NCI-H345 treated with DMSO at 0.1 percent for 48 hours (cell line): ENCODE measurements around the gene KIF16B.
"Not testable (repeated sequence)": the region's sequence is repeated elsewhere in the genome, so short reads cannot be mapped to it uniquely, and the experiment has no call there.

Experiments used
- DNase-seq: peaks from one replicate; lab custom pipeline; 2025; ENCODE audit not compliant: unreplicated experiment; lab: John Stamatoyannopoulos, UW

Gene KIF16B

DNA sequence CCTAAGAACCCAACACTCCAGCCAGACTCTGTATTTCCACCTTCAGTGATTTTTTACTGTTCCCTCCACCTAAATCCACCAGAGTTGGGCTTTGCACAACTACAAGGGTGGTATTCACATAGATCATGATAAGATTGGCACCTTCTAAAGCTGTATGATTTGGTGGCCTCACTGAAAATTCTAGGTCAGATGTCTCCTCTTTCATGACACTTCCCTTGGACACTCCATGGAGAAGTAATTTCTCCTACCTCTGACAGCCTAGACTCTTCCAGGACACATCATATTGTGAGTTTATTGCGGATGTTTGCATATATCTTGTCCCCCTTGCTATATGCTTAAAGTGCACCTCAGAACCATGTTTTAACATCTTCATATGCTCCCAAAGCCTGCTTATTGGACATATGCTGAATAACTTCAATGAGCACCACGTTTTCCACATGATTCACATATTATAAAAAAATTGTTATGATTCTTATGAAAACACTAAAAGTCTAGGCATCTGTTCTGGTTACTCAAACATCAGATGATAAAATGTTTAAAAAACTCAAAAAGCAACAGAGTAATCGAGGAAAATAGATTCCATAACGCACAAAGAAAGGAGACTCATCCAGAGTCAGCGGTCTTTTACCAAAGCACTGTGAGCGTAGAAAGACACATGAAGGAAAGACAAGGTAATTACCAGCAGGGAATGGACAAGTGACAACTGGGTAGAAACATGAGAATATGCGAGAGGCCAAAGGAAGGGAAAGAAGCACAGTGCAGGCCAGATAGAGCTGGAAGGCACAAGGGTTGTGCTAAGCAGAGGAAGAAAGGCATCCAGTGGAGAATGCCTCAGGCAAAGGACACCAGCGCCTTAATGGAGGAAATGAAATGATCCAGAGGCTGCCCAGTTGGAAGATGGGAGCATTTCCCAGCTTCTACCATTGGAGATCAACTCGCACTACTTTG lies 46.5 kb downstream of the KIF16B start:
- DNase-seq = no peak

GRCh38 chr20:16522651-16523050 lies 50.6 kb downstream of the KIF16B start:
- DNase-seq = not testable (repeated sequence)

GRCh38 chr20:16520154-16520553 lies 53.1 kb downstream of the KIF16B start:
- DNase-seq = no peak

GRCh38 chr20:16519673-16520072 lies 53.6 kb downstream of the KIF16B start:
- not testable (repeated sequence) for DNase-seq

DNA sequence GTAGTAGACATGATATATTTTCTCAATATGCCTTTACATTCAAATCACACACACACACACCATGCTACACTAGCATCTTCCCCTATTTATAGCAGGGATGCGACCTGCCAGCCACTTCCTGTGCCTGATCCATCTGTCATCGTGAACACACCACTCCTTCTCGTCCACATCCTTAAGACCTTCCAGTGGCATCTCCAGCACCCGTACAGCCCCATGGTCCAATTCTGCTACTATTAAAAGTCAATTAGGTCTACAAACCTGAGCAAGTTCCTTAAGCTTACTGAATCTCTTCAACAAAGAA lies 54.5 kb downstream of the KIF16B start:
- DNase-seq = no peak

- DNase-seq = peak; percentile 26
Measured at GRCh38 chr20:16517946-16518783, 55.1 kb downstream of the KIF16B start.

GRCh38 chr20:16516794-16517193 lies 56.5 kb downstream of the KIF16B start:
- DNase-seq = no peak

- DNase-seq = no peak
Measured at GRCh38 chr20:16515046-16515445, 58.2 kb downstream of the KIF16B start.

DNA sequence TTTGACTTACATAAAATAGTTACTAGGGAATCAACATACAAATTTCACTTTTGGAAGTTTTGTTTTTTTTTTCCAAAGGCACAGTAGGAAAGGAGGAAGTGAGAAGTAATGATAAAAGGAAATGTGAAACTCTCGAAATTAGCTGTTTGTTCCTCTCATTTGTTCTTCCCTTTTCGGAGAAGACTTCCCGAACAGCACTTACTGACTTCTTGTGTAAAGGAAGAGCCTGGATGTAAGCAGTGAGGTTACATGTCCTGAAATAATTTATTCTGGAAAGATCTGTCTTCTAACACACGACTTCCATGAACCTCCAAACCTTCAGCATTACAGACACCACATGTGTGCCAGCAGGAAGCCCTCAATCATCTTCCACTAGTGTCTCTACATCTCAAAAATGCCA lies 59.1 kb downstream of the KIF16B start:
- no peak for DNase-seq

DNA sequence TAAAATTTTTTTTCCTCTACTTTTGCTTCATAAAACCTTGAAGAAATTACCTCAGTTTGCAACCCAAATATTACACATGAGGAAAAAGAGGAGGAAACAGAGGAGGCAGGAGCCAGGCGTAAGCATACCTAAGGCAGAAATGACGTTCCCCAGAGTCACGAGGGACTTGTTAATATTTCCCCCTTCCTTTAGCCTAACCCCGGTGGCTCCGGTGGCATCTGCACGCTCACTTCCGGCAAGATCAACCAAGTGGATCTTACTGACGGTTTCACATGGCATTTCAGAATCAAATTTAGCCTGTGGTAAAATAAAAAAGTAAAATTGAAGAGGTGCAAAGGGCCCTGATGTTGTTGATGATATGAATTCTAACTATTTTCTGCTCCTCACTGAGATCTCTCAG lies 67.4 kb downstream of the KIF16B start:
- no peak for DNase-seq

DNA sequence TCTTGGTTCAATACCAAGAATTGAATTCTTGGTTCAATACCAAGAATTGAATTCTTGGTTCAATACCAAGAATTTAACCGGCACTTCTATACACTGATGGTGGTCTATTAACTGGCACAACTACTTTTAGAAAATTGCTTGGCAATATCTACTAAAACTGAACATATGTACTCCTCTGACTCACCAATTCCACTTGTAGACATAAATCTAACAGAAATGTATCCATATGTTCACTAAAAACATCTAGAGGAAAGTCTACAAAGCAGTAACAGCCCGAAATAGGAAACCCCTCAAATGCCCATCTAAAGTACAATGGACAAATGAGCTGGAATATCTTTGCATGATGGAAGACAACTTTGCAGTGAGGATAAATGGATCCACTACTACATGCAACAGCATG lies 71.9 kb downstream of the KIF16B start:
- no peak for DNase-seq

DNA sequence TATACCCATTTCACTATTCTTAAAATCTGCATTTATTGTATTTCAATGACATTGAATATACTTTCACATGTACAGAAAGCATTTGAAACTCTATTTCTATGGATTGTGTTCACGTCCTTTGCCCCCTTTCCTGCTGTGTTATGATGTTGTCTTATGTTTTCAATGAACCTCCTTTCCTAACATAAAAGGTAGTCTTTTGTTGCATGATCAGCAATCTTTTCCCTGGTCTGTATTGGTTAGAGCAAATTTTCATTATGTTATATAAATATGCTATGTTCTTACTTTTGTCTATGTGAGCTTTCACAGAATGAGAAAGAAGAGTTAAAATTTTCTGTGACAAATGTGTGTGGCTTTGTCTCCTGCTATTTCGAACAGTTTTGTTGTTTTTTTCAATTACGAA lies 73.1 kb downstream of the KIF16B start:
- no peak for DNase-seq

- DNase-seq = no peak
Measured at GRCh38 chr20:16498526-16499253, 74.6 kb downstream of the KIF16B start.

- no peak for DNase-seq
Measured at GRCh38 chr20:16497896-16498295, 75.4 kb downstream of the KIF16B start.

- DNase-seq = no peak
Measured at GRCh38 chr20:16493486-16493885, 79.8 kb downstream of the KIF16B start.

GRCh38 chr20:16491294-16491905 lies 81.8 kb downstream of the KIF16B start:
- no peak for DNase-seq

DNA sequence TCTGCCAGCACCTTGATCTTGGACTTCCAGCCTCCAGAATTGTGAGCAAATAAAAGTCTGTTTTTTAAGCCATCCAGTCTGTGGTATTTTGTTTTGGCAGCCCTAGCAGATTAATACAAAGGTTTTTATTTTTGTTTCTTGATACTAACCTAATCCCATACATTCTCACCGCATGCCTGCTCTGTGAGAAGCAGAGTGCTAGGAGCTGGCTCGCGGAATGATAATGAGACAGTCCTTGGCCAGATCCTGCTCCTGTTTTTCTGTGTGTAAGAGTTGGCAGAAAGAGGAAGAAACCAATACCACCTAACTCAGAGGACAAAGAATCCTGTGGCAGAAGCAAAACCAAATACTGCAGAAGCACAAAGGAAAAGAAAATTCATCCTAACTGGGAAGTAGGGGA lies 82.6 kb downstream of the KIF16B start:
- DNase-seq = no peak

DNA sequence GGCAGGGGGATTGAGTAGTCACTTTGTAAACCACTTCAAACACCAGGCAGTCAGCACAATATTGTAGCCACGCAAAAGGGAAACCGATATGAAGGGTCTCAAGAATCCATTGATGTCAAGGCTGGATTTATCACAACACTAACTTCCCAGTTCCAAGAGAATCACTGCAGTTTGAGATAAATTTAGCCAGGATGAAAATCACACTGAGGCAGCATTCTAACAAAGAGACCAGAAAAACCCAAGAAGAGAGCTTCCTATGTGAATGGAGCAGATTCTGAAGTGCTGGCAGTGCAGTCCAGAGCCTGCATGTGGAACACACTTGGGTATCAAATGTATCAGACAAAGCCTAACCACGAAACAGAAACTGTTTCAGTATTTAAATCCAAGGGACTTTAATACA lies 84.6 kb downstream of the KIF16B start:
- DNase-seq = no peak

DNA sequence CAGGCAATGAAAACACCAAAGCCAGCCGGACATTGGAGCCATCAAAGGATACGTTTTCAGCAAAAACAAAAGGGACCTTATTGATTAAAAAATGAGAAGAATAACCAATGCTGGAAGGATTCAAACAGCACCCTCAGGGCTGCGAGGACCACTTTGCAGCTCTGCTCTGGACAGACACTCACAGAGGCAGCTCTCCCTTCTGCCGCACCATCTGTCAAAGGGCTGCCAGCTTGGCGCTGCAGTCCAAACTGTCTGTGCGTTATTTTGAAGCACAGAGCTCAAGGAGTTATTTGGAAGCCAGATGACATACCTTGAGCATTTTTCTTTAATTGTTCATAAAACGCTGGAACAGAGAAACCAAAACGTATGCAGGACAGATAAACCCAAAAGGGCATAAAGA lies 85.2 kb downstream of the KIF16B start:
- no peak for DNase-seq

GRCh38 chr20:16486532-16486931 lies 86.7 kb downstream of the KIF16B start:
- DNase-seq = no peak

GRCh38 chr20:16485401-16485800 lies 87.8 kb downstream of the KIF16B start:
- no peak for DNase-seq
